Lung (tissue), 12 donors: ENCODE results near the gene STX4. TPM values are rescaled to one million over a fixed set of nuclear protein-coding genes. Genes with fewer than 3 reads are reported as not detected.

Experiments
- ATAC-seq: fragments of 200-7000 bp; cut with Tn5 transposase; one replicate; pipeline ENCODE4 v1.9.1; 2020; ENCODE audit warnings: moderate number of reproducible peaks; ENCODE audit not compliant: insufficient read depth, low FRiP score
- DNase-seq, 3 donors: peaks; one replicate each; pipeline ENCODE4 v3.0.0-alpha.2; 2013 to 2017
- H3K27ac ChIP-seq, 2 donors: one replicate each; pipeline ENCODE4 v1.5.1; 2013; ENCODE audit warnings: mild to moderate bottlenecking in 2 of 2, moderate library complexity in 2 of 2, control low read depth in 1 of 2, inconsistent platforms in 1 of 2, low read depth in 1 of 2, low read length in 1 of 2
- H3K27me3 ChIP-seq, 3 donors: one replicate each; pipeline ENCODE4 v1.5.1; 2013; ENCODE audit warnings: low read length in 2 of 3; ENCODE audit not compliant: control insufficient read depth in 3 of 3, insufficient read depth in 3 of 3
- H3K36me3 ChIP-seq, 4 donors: one replicate each; pipeline ENCODE4 v1.5.1; 2013; ENCODE audit warnings: low read length in 4 of 4, mild to moderate bottlenecking in 1 of 4, moderate library complexity in 1 of 4; ENCODE audit not compliant: control insufficient read depth in 4 of 4, insufficient read depth in 4 of 4
- H3K4me1 ChIP-seq, 5 donors: one replicate each; pipeline ENCODE4 v1.5.1; 2013; ENCODE audit warnings: low read length in 5 of 5, mild to moderate bottlenecking in 2 of 5, moderate library complexity in 1 of 5; ENCODE audit not compliant: control insufficient read depth in 5 of 5, insufficient read depth in 5 of 5
- H3K4me3 ChIP-seq: one replicate; pipeline ENCODE4 v1.5.1; 2013; ENCODE audit warnings: mild to moderate bottlenecking, control low read depth, moderate library complexity
- H3K9ac ChIP-seq, 2 donors: one replicate each; pipeline ENCODE4 v1.5.1; 2013; ENCODE audit warnings: low read length in 2 of 2, control low read depth in 1 of 2; ENCODE audit not compliant: insufficient read depth in 1 of 2
- H3K9me3 ChIP-seq, 4 donors: one replicate each; pipeline ENCODE4 v1.5.1; 2013; ENCODE audit warnings: low read length in 3 of 4, mild to moderate bottlenecking in 1 of 4, moderate library complexity in 1 of 4; ENCODE audit not compliant: control insufficient read depth in 4 of 4, insufficient read depth in 3 of 4
- WGBS, 2 donors: extraction: QIAGEN DNeasy Blood & Tissue Kit; methylation state at CpG; one replicate each; pipeline ENCODE4 v1.1.7; 2013; 5-methylcytosine and 5-hydroxymethylcytosine counted together
- polyA plus RNA-seq, 2 donors: library from polyadenylated mRNA; stranded (reverse); fragments of 200-250 nt; gene quantifications; one replicate each; pipeline ENCODE4 v1.2.1, GENCODE V29; 2013
- total RNA-seq, 2 donors: library from RNA; depleted of rRNA in 1 of 2; stranded (reverse); fragments of >200 nt in 1 of 2; gene quantifications; one replicate each; pipeline ENCODE4 v1.2.1, GENCODE V29; 2014 to 2021
- TF ChIP-seq, protein P1 (sequence below): IDR thresholded peaks from 2 replicates; pipeline ENCODE4 v1.5.1; 2012; ENCODE audit warnings: mild to moderate bottlenecking; ENCODE audit errors: control extremely low read depth, extremely low read depth
- donor health status: control.
- donor health status: control.
- donor health status: Bipolar disorder and iron deficiency.
- donor health status: healthy.
- donor health status: DM: yes; HTN: yes; CAD: no.

Gene STX4
- total and polyA plus RNA-seq, 4 donors, result 41.6 to 98.3 (median 85.7) TPM

DNA sequence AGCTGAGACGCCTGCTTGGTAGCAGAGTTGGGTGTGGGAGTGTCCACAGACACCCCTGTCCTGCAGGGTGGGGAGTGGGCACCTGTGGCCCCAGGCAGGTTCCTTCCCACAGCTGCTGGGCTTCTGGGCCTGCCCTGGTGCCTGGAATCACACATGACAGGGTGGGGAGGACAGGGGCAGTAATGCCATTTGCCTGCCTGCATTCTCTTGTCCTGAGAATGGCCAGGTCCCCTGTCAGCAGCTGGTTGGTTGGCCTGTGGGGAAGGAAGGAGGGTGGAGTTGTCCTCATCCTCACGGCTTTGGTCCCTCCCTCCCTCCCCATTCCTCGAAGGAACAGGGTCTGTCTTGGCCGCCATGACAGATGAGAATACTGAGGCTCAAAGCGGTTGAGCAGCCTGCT is 50.2 kb downstream of the STX4 start:
- Histone ChIP-seq H3K9me3 (no peaks in the 10 kb centered on the region), H3K36me3 (peaks cover 5 to 50% (median 19%) of the 10 kb centered on the region in 4 donors), H3K27ac (peak overlapping the region in 1 of 2 donors; percentile 11), H3K4me3 (no peak overlapping the region), H3K4me1 (peaks cover 0 to 3% (median 0%) of the 10 kb centered on the region in 5 donors), H3K27me3 (no peaks in the 10 kb centered on the region), H3K9ac (no peak overlapping the region)
- no peak for DNase-seq
- 69 to 77% methylated on average over 4 to 5 of the region's 5 CpGs for WGBS, 2 donors
- TF ChIP-seq, protein P1, sequence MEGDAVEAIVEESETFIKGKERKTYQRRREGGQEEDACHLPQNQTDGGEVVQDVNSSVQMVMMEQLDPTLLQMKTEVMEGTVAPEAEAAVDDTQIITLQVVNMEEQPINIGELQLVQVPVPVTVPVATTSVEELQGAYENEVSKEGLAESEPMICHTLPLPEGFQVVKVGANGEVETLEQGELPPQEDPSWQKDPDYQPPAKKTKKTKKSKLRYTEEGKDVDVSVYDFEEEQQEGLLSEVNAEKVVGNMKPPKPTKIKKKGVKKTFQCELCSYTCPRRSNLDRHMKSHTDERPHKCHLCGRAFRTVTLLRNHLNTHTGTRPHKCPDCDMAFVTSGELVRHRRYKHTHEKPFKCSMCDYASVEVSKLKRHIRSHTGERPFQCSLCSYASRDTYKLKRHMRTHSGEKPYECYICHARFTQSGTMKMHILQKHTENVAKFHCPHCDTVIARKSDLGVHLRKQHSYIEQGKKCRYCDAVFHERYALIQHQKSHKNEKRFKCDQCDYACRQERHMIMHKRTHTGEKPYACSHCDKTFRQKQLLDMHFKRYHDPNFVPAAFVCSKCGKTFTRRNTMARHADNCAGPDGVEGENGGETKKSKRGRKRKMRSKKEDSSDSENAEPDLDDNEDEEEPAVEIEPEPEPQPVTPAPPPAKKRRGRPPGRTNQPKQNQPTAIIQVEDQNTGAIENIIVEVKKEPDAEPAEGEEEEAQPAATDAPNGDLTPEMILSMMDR, result no peak
- ATAC-seq, result no peak

GRCh38 chr16:31083981-31084380 is 50.6 kb downstream of the STX4 start:
- TF ChIP-seq, protein P1, result no peak
- Histone ChIP-seq H3K27me3 (no peaks in the 10 kb centered on the region), H3K9me3 (no peaks in the 10 kb centered on the region), H3K4me3 (no peak overlapping the region), H3K9ac (no peak overlapping the region), H3K27ac (no peak overlapping the region), H3K4me1 (peaks cover 0 to 3% (median 0%) of the 10 kb centered on the region in 5 donors), H3K36me3 (peaks cover 5 to 46% (median 17%) of the 10 kb centered on the region in 4 donors)
- ATAC-seq (no peak), DNase-seq (no peak)
- 80 to 85% methylated on average over 13 of the region's 13 CpGs for WGBS, 2 donors

- Histone ChIP-seq H3K4me1 (peaks cover 0 to 3% (median 0%) of the 10 kb centered on the region in 5 donors), H3K4me3 (no peak overlapping the region), H3K9me3 (no peaks in the 10 kb centered on the region), H3K36me3 (peaks cover 5 to 42% (median 14%) of the 10 kb centered on the region in 4 donors), H3K27me3 (no peaks in the 10 kb centered on the region), H3K9ac (no peak overlapping the region), H3K27ac (no peak overlapping the region)
- 93% methylated on average over 16 of the region's 16 CpGs for WGBS, 2 donors
- no peak for DNase-seq
- ATAC-seq, result no peak
- TF ChIP-seq, protein P1, result no peak
These were observed 51.4 kb downstream of the STX4 start for GRCh38 chr16:31084584-31085302.
